ENCODE results near the gene MRPS5.

GRCh38 chr2:95056044-95056443, 65.6 kb downstream of the MRPS5 start:
- TF ChIP-seq POLR2AphosphoS5 (IDR thresholded peaks at IDR 0.05): no peak
- TF ChIP-seq, protein P1, sequence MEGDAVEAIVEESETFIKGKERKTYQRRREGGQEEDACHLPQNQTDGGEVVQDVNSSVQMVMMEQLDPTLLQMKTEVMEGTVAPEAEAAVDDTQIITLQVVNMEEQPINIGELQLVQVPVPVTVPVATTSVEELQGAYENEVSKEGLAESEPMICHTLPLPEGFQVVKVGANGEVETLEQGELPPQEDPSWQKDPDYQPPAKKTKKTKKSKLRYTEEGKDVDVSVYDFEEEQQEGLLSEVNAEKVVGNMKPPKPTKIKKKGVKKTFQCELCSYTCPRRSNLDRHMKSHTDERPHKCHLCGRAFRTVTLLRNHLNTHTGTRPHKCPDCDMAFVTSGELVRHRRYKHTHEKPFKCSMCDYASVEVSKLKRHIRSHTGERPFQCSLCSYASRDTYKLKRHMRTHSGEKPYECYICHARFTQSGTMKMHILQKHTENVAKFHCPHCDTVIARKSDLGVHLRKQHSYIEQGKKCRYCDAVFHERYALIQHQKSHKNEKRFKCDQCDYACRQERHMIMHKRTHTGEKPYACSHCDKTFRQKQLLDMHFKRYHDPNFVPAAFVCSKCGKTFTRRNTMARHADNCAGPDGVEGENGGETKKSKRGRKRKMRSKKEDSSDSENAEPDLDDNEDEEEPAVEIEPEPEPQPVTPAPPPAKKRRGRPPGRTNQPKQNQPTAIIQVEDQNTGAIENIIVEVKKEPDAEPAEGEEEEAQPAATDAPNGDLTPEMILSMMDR (IDR thresholded peaks at IDR 0.05): no peak

Measured in breast epithelium (tissue), 3 donors.